Lung (tissue), 12 donors: ENCODE data around the gene ELK4. TPM values are rescaled to one million over a fixed set of nuclear protein-coding genes. Genes with fewer than 3 reads are reported as not detected.
A peak's percentile ranks its signal among the peaks of the same experiment; 100 is the strongest.

Experiments
- ATAC-seq: fragments of 200-7000 bp; cut with Tn5 transposase; one replicate; pipeline ENCODE4 v1.9.1; 2020; ENCODE audit warnings: moderate number of reproducible peaks; ENCODE audit not compliant: insufficient read depth, low FRiP score
- DNase-seq, 3 donors: peaks; one replicate each; pipeline ENCODE4 v3.0.0-alpha.2; 2013 to 2017
- H3K27ac ChIP-seq, 2 donors: one replicate each; pipeline ENCODE4 v1.5.1; 2013; ENCODE audit warnings: mild to moderate bottlenecking in 2 of 2, moderate library complexity in 2 of 2, control low read depth in 1 of 2, inconsistent platforms in 1 of 2, low read depth in 1 of 2, low read length in 1 of 2
- H3K27me3 ChIP-seq, 3 donors: one replicate each; pipeline ENCODE4 v1.5.1; 2013; ENCODE audit warnings: low read length in 2 of 3; ENCODE audit not compliant: control insufficient read depth in 3 of 3, insufficient read depth in 3 of 3
- H3K36me3 ChIP-seq, 4 donors: one replicate each; pipeline ENCODE4 v1.5.1; 2013; ENCODE audit warnings: low read length in 4 of 4, mild to moderate bottlenecking in 1 of 4, moderate library complexity in 1 of 4; ENCODE audit not compliant: control insufficient read depth in 4 of 4, insufficient read depth in 4 of 4
- H3K4me1 ChIP-seq, 5 donors: one replicate each; pipeline ENCODE4 v1.5.1; 2013; ENCODE audit warnings: low read length in 5 of 5, mild to moderate bottlenecking in 2 of 5, moderate library complexity in 1 of 5; ENCODE audit not compliant: control insufficient read depth in 5 of 5, insufficient read depth in 5 of 5
- H3K4me3 ChIP-seq: one replicate; pipeline ENCODE4 v1.5.1; 2013; ENCODE audit warnings: mild to moderate bottlenecking, control low read depth, moderate library complexity
- H3K9ac ChIP-seq, 2 donors: one replicate each; pipeline ENCODE4 v1.5.1; 2013; ENCODE audit warnings: low read length in 2 of 2, control low read depth in 1 of 2; ENCODE audit not compliant: insufficient read depth in 1 of 2
- H3K9me3 ChIP-seq, 4 donors: one replicate each; pipeline ENCODE4 v1.5.1; 2013; ENCODE audit warnings: low read length in 3 of 4, mild to moderate bottlenecking in 1 of 4, moderate library complexity in 1 of 4; ENCODE audit not compliant: control insufficient read depth in 4 of 4, insufficient read depth in 3 of 4
- CTCF ChIP-seq: IDR thresholded peaks from 2 replicates; pipeline ENCODE4 v1.5.1; 2012; ENCODE audit warnings: mild to moderate bottlenecking; ENCODE audit errors: control extremely low read depth, extremely low read depth
- WGBS, 2 donors: extraction: QIAGEN DNeasy Blood & Tissue Kit; methylation state at CpG; one replicate each; pipeline ENCODE4 v1.1.7; 2013; 5-methylcytosine and 5-hydroxymethylcytosine counted together
- polyA plus RNA-seq, 2 donors: library from polyadenylated mRNA; stranded (reverse); fragments of 200-250 nt; gene quantifications; one replicate each; pipeline ENCODE4 v1.2.1, GENCODE V29; 2013
- total RNA-seq, 2 donors: library from RNA; depleted of rRNA in 1 of 2; stranded (reverse); fragments of >200 nt in 1 of 2; gene quantifications; one replicate each; pipeline ENCODE4 v1.2.1, GENCODE V29; 2014 to 2021
- donor health status: control.
- donor health status: control.
- donor health status: Bipolar disorder and iron deficiency.
- donor health status: healthy.
- donor health status: DM: yes; HTN: yes; CAD: no.

The ELK4 gene
- total and polyA plus RNA-seq, 4 donors = 5.0 to 46.7 (median 17.8) TPM

GRCh38 chr1:205579711-205580110 lies 52.1 kb downstream of the ELK4 start:
- no peak for TF ChIP-seq CTCF
- Histone ChIP-seq H3K9ac (no peak overlapping the region), H3K4me3 (no peak overlapping the region), H3K27me3 (peaks cover 0 to 2% (median 0%) of the 10 kb centered on the region in 3 donors), H3K4me1 (peaks cover 0 to 20% (median 5%) of the 10 kb centered on the region in 5 donors), H3K36me3 (no peaks in the 10 kb centered on the region), H3K9me3 (no peaks in the 10 kb centered on the region), H3K27ac (peak overlapping the region in 1 of 2 donors; percentile 18)
- 90 to 93% methylated on average over 12 of the region's 12 CpGs for WGBS, 2 donors
- ATAC-seq = no peak
- no peak for DNase-seq

DNA sequence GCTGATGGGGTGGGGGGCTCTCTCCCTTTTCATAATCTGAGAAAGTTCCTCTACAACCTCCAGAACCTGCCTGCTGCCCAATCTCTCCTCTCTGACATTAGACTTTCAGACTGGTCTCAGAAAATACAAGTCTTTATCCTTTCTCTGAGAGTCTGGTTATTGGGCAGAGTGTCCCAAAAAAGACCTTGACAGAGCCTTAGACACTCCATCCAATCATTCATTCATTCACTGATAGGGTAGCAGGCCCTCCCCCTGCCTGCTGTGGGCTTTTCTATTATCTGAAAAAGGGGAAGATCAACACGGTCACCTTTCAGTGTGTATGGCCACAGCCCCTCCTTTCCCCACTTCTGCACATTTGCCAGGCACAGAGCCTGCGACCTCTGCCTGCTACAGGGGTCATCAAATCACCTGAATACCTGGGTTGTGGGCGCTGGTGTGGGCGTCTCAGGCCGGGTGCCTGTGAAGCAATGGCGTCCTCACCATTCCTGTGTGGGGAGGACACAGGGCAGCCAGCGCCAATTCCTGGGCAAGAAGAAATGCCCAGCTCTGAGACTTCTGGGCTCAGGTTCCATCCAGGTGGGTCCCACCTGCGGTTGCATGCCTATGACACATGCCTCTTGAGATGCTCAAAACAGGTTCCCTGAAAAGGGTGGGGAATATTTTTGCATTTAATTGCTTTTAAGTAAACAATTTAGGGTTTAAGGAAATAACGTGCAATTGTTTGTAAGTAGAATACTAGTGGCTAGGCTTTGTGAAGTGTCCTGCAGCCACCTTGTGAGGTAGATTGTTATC lies 52.8 kb downstream of the ELK4 start:
- Histone ChIP-seq H3K9ac (no peak overlapping the region), H3K4me3 (no peak overlapping the region), H3K4me1 (peaks cover 0 to 20% (median 5%) of the 10 kb centered on the region in 5 donors), H3K27me3 (peaks cover 0 to 2% (median 0%) of the 10 kb centered on the region in 3 donors), H3K27ac (no peak overlapping the region), H3K36me3 (no peaks in the 10 kb centered on the region), H3K9me3 (no peaks in the 10 kb centered on the region)
- ATAC-seq (no peak), DNase-seq (no peak)
- TF ChIP-seq CTCF = no peak
- 67% methylated on average over 9 of the region's 9 CpGs for WGBS, 2 donors

GRCh38 chr1:205577874-205578658 lies 53.7 kb downstream of the ELK4 start:
- no peak for ATAC-seq
- Histone ChIP-seq H3K36me3 (no peaks in the 10 kb centered on the region), H3K27me3 (peaks cover 0 to 5% (median 0%) of the 10 kb centered on the region in 3 donors), H3K4me1 (peaks cover 0 to 20% (median 5%) of the 10 kb centered on the region in 5 donors), H3K4me3 (no peak overlapping the region), H3K9ac (no peak overlapping the region), H3K27ac (peak overlapping the region in 1 of 2 donors; percentile 18), H3K9me3 (no peaks in the 10 kb centered on the region)
- WGBS, 2 donors = 74 to 79% methylated on average over 13 of the region's 13 CpGs
- TF ChIP-seq CTCF = no peak
- no peak for DNase-seq
